Measurements from ENCODE around the gene AVPI1.
"Not testable (repeated sequence)": the region's sequence is repeated elsewhere in the genome, so short reads cannot be mapped to it uniquely, and the experiment has no call there.

AVPI1 gene

GRCh38 chr10:97701438-97702069 is 14.5 kb upstream of the AVPI1 start:
- ATAC-seq, result peak; percentile 88
- Mint-ChIP-seq H3K27ac (no peak overlapping the region), H3K4me1 (no peaks in the 10 kb centered on the region), H3K36me3 (no peaks in the 10 kb centered on the region), H3K9me3 (no peaks in the 10 kb centered on the region), H3K4me3 (no peak overlapping the region)
- peak; percentile 35 to 68 for DNase-seq (ENCODE audit: low spot score in 2 of 2)

DNA sequence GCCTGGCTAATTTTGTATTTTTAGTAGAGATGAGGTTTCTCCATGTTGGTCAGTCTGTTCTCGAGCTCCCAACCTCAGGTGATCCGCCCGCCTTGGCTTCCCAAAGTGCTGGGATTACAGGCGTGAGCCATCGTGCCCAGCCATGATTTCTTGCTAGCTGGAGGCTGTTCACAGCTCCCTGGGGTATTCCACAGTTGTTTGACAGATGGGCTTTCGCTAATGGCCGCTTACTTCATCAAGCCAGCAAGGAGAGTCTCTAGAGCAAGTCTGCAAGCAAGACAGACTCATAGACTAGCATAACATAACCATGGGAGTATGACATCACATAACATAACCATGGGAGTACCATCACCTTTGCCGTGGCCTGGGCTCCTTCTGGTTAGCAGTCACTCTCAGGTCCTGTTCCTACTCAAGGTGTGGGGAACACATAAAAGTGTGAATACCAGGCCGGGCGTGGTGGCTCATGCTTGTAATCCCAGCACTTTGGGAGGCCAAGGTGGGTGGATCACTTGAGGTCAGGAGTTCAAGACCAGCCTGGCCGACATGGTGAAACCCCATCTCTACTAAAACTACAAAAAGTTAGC is 11.1 kb upstream of the AVPI1 start:
- not testable (repeated sequence) for ATAC-seq; DNase-seq (ENCODE audit: low spot score in 2 of 2); H3K4me3 Mint-ChIP-seq; H3K4me1 Mint-ChIP-seq; H3K9me3 Mint-ChIP-seq; H3K27ac Mint-ChIP-seq; H3K36me3 Mint-ChIP-seq

GRCh38 chr10:97690133-97690532 is 3.1 kb upstream of the AVPI1 start:
- Mint-ChIP-seq H3K9me3 (no peaks in the 10 kb centered on the region), H3K4me3 (no peak overlapping the region), H3K36me3 (no peaks in the 10 kb centered on the region), H3K27ac (no peak overlapping the region), H3K4me1 (peaks cover 15% of the 10 kb centered on the region)
- ATAC-seq (no peak), DNase-seq (ENCODE audit: low spot score in 2 of 2) (no peak)

GRCh38 chr10:97689559-97690020 is 2.5 kb upstream of the AVPI1 start:
- H3K4me3 Mint-ChIP-seq, result no peak overlapping the region
- no peak for DNase-seq (ENCODE audit: low spot score in 2 of 2)
- no peak overlapping the region for H3K27ac Mint-ChIP-seq

GRCh38 chr10:97687785-97688781 is 1.0 kb upstream of the AVPI1 start:
- DNase-seq (ENCODE audit: low spot score in 2 of 2) (no peak), ATAC-seq (no peak)
- no peaks in the 10 kb centered on the region for H3K9me3 Mint-ChIP-seq
- no peaks in the 10 kb centered on the region for H3K36me3 Mint-ChIP-seq
- peak overlapping the region; percentile 51 for H3K27ac Mint-ChIP-seq
- peaks cover 18% of the 10 kb centered on the region for H3K4me1 Mint-ChIP-seq
- H3K4me3 Mint-ChIP-seq, result peak overlapping the region; percentile 77

More at GRCh38 chr10:97689559-97690020, 2.5 kb upstream of the AVPI1 start:
- ATAC-seq, result no peak
- no peaks in the 10 kb centered on the region for H3K36me3 Mint-ChIP-seq
- peaks cover 18% of the 10 kb centered on the region for H3K4me1 Mint-ChIP-seq
- no peaks in the 10 kb centered on the region for H3K9me3 Mint-ChIP-seq

GRCh38 chr10:97686301-97686961 is 610 bp downstream of the AVPI1 start:
- peaks cover 18% of the 10 kb centered on the region for H3K4me1 Mint-ChIP-seq
- ATAC-seq (no peak), DNase-seq (ENCODE audit: low spot score in 2 of 2) (peak in 1 of 2 donors; percentile 59)
- H3K27ac Mint-ChIP-seq, result peak overlapping the region; percentile 51
- H3K4me3 Mint-ChIP-seq, result peak overlapping the region; percentile 77
- no peaks in the 10 kb centered on the region for H3K36me3 Mint-ChIP-seq
- H3K9me3 Mint-ChIP-seq, result no peaks in the 10 kb centered on the region

DNA sequence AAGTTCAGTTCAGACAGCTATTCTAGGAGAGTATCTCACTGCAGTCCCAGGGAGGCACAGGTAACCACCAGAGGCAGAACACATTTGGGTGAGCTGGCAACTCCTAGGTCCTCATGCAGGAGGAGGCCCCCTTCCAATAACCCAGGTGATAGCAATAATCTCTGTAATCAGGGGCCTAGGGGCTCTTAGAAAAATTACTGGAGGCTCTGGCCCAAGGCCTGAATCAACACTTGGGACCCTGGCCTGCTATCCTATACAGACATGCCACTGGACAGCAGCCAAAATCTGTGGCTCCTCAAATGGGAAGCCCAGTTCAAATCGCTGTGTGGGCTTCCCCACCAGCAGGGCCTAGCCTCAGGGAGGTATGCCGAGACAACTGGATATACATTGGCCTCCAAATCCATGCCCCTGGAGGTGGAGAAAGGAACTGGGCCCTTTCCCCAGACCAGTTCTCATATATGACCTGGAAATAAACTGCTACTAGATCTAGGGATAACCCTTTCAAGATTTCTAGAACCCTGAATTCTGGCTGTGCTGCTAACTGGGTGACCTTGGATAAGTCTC is 1.6 kb downstream of the AVPI1 start:
- peak overlapping the region; percentile 77 for H3K4me3 Mint-ChIP-seq
- DNase-seq (ENCODE audit: low spot score in 2 of 2) (no peak), ATAC-seq (no peak)
- peaks cover 18% of the 10 kb centered on the region for H3K4me1 Mint-ChIP-seq
- H3K36me3 Mint-ChIP-seq, result no peaks in the 10 kb centered on the region
- no peaks in the 10 kb centered on the region for H3K9me3 Mint-ChIP-seq
- no peak overlapping the region for H3K27ac Mint-ChIP-seq

GRCh38 chr10:97684866-97685394 is 2.1 kb downstream of the AVPI1 start:
- Mint-ChIP-seq H3K4me1 (peaks cover 18% of the 10 kb centered on the region), H3K9me3 (no peaks in the 10 kb centered on the region), H3K36me3 (no peaks in the 10 kb centered on the region), H3K4me3 (no peak overlapping the region), H3K27ac (no peak overlapping the region)
- no peak for DNase-seq (ENCODE audit: low spot score in 2 of 2)
- no peak for ATAC-seq

DNA sequence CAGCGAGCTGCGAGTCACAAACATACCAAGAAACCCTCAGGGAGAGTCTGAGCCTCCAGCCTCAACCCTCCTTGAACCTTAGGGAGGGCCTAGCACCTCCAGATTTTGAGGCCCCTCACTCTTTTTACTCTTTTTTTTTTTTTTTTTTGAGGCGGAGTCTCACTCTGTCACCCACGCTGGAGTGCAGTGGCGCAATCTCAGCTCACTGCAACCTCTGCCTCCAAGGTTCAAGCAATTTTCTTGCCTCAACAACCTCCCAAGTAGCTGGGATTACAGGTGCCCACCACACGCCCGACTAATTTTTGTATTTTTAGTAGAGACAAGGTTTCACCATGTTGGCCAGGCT is 2.7 kb downstream of the AVPI1 start:
- not testable (repeated sequence) for ATAC-seq; DNase-seq (ENCODE audit: low spot score in 2 of 2); H3K36me3 Mint-ChIP-seq; H3K27ac Mint-ChIP-seq; H3K9me3 Mint-ChIP-seq; H3K4me3 Mint-ChIP-seq
- H3K4me1 Mint-ChIP-seq, result peaks cover 18% of the 10 kb centered on the region

- ATAC-seq (no peak), DNase-seq (ENCODE audit: low spot score in 2 of 2) (no peak)
- no peaks in the 10 kb centered on the region for H3K9me3 Mint-ChIP-seq
- no peak overlapping the region for H3K27ac Mint-ChIP-seq
- H3K4me3 Mint-ChIP-seq, result no peak overlapping the region
- H3K36me3 Mint-ChIP-seq, result no peaks in the 10 kb centered on the region
- peaks cover 18% of the 10 kb centered on the region for H3K4me1 Mint-ChIP-seq
Observed at GRCh38 chr10:97683556-97684367, 3.3 kb downstream of the AVPI1 start.

DNA sequence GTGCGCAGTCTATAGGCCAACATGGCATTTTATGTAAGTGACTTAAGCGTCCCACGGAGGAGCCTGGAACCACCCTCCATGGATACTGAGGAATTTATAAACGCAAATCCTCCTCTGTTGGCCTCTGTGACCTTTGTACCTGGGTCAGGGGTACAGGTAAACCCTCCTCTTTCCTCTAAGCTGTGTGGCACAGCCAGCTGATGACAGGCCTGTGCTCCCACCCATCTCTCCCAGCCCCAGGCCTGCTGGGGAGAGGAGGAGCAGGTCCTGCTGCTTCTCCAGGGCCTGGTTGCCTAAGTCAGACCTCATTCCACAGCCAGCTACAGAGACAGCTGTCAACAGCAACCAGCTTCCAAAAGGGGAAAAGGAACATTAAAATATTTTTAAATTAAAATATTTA is 5.0 kb downstream of the AVPI1 start:
- no peak for ATAC-seq
- DNase-seq (ENCODE audit: low spot score in 2 of 2), result no peak
- Mint-ChIP-seq H3K27ac (no peak overlapping the region), H3K4me1 (peaks cover 6% of the 10 kb centered on the region), H3K36me3 (no peaks in the 10 kb centered on the region), H3K9me3 (no peaks in the 10 kb centered on the region), H3K4me3 (no peak overlapping the region)

DNA sequence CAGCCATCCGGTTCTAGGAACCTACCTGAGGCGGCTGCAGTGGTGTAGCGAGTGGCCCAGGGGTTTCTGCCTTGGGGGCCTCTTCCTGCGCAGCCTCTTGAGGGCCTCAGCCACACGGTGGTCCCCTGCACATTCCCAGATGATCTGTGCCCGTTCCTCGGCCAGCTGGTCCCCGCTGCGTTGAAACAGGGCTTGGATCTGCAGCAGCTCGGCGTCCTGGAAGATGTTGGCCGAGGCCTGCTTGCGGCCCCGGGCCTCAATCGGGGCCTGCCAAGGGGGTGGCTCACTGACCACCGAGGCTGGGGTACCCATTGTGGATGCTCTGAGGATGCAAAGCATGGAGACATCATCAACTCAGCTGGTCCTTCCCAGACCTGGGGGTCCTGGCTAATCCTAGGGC is 7.4 kb downstream of the AVPI1 start:
- H3K27ac Mint-ChIP-seq, result no peak overlapping the region

GRCh38 chr10:97676770-97677581 is 10.1 kb downstream of the AVPI1 start:
- Mint-ChIP-seq H3K4me1 (no peaks in the 10 kb centered on the region), H3K4me3 (no peak overlapping the region), H3K27ac (peak overlapping the region; percentile 48), H3K9me3 (no peaks in the 10 kb centered on the region), H3K36me3 (peaks cover 45% of the 10 kb centered on the region)
- ATAC-seq, result peak; percentile 78
- peak in 1 of 2 donors; percentile 59 for DNase-seq (ENCODE audit: low spot score in 2 of 2)

More for the DNA sequence above, 7.4 kb downstream of the AVPI1 start:
- no peaks in the 10 kb centered on the region for H3K4me1 Mint-ChIP-seq
- H3K9me3 Mint-ChIP-seq, result no peaks in the 10 kb centered on the region
- no peak overlapping the region for H3K4me3 Mint-ChIP-seq
- H3K36me3 Mint-ChIP-seq, result peaks cover 18% of the 10 kb centered on the region
- no peak for DNase-seq (ENCODE audit: low spot score in 2 of 2)
- no peak for ATAC-seq
